DND-41 (cell line): ENCODE data around the gene MCM6.
"Not testable (repeated sequence)": the region's sequence is repeated elsewhere in the genome, so short reads cannot be mapped to it uniquely, and the experiment has no call there.

Experiments used
- ATAC-seq: fragments of 200-7000 bp; cut with Tn5 transposase; 3 replicates; pipeline ENCODE4 v1.9.1; 2021; ENCODE audit warnings: low read depth; ENCODE audit not compliant: insufficient read depth
- DNase-seq: peaks from one replicate; pipeline ENCODE4 v3.0.0-alpha.2; 2020
- H2AFZ ChIP-seq: 2 replicates; pipeline ENCODE4 v1.6.0; 2012; ENCODE audit warnings: low read depth, low read length
- H3K27ac ChIP-seq: 2 replicates; pipeline ENCODE4 v1.5.1; 2012; ENCODE audit warnings: low read length, inconsistent platforms
- H3K27me3 ChIP-seq: fragments of 200-600 bp; sonication (generic); 2 replicates; pipeline ENCODE4 v1.6.0; 2012; ENCODE audit warnings: low read length, mild to moderate bottlenecking, inconsistent platforms; ENCODE audit not compliant: insufficient read depth, poor library complexity
- H3K36me3 ChIP-seq: 2 replicates; pipeline ENCODE4 v1.5.1; 2012; ENCODE audit warnings: low read length, inconsistent platforms; ENCODE audit not compliant: insufficient read depth
- H3K4me1 ChIP-seq: 2 replicates; pipeline ENCODE4 v1.5.1; 2012; ENCODE audit warnings: mild to moderate bottlenecking, low read length; ENCODE audit not compliant: insufficient read depth
- H3K4me2 ChIP-seq: 2 replicates; pipeline ENCODE4 v1.6.0; 2012; ENCODE audit warnings: mild to moderate bottlenecking, moderate library complexity, low read length, inconsistent platforms; ENCODE audit not compliant: insufficient read depth
- H3K4me3 ChIP-seq, 2 experiments: fragments of 200-600 bp in 1 of 2; shearing (Covaris generic) in 1 of 2; 2 replicates each; pipeline ENCODE4 v1.5.1; 2012 to 2016; ENCODE audit warnings: inconsistent platforms in 2 of 2, low read length in 2 of 2, mild to moderate bottlenecking in 2 of 2, low read depth in 1 of 2, moderate library complexity in 1 of 2
- H3K79me2 ChIP-seq: 2 replicates; pipeline ENCODE4 v1.6.0; 2012; ENCODE audit warnings: low read length, inconsistent platforms; ENCODE audit not compliant: insufficient read depth
- H3K9ac ChIP-seq: 2 replicates; pipeline ENCODE4 v1.6.0; 2012; ENCODE audit warnings: low read depth, mild to moderate bottlenecking, inconsistent platforms, low read length, moderate library complexity
- H3K9me3 ChIP-seq: 2 replicates; pipeline ENCODE4 v1.5.1; 2012; ENCODE audit warnings: low read length, moderate library complexity, mild to moderate bottlenecking, inconsistent platforms; ENCODE audit not compliant: insufficient read depth, severe bottlenecking
- H4K20me1 ChIP-seq: 2 replicates; pipeline ENCODE4 v1.6.0; 2012; ENCODE audit warnings: low read length; ENCODE audit not compliant: insufficient read depth
- EZH2 ChIP-seq: IDR thresholded peaks from 3 replicates; pipeline ENCODE4 v1.6.1; 2012; ENCODE audit warnings: borderline replicate concordance, low read depth, mild to moderate bottlenecking, moderate library complexity, low read length, inconsistent platforms; ENCODE audit not compliant: severe bottlenecking
- TF ChIP-seq, protein P1 (sequence below): IDR thresholded peaks from 2 replicates; pipeline ENCODE4 v1.5.1; 2012; ENCODE audit warnings: borderline replicate concordance, low read length, moderate library complexity, mild to moderate bottlenecking; ENCODE audit not compliant: poor library complexity, severe bottlenecking; ENCODE audit errors: extremely low read depth

The MCM6 gene

DNA sequence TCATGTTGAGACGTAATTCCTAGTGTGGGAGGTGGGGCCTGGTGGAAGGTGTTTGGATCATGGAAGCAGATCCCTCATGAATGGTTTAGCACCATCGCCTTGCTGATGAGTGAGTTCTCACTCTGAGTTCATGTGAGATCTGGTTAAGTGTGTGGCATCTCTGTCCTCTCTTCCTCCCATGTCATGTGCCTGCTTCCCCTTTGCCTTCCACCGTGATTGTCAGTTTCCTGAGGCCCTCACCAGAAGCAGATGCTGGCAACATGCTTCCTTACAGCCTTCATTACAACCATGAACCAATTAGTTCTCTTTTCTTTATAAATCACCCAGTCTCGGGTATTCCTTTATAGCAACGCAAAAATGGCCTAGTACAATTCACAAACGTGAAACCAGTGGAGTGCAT is 14.6 kb upstream of the MCM6 start:
- H2AFZ ChIP-seq, result no peak overlapping the region; the same call in 1 of the 2 replicates
- DNase-seq (no peak), ATAC-seq (no peak)
- no peaks in the 10 kb centered on the region for H3K27me3 ChIP-seq
- H3K9me3 ChIP-seq, result peaks cover 7% of the 10 kb centered on the region
- no peak overlapping the region for H3K27ac ChIP-seq
- no peaks in the 10 kb centered on the region for H3K79me2 ChIP-seq
- no peaks in the 10 kb centered on the region for H4K20me1 ChIP-seq
- H3K4me2 ChIP-seq, result no peak overlapping the region
- no peak overlapping the region for H3K9ac ChIP-seq
- H3K4me1 ChIP-seq, result no peaks in the 10 kb centered on the region
- H3K36me3 ChIP-seq, result no peaks in the 10 kb centered on the region
- TF ChIP-seq EZH2, result no peak
- H3K4me3 ChIP-seq, result no peak overlapping the region

GRCh38 chr2:135890149-135890548 is 13.9 kb upstream of the MCM6 start:
- DNase-seq, result no peak
- no peaks in the 10 kb centered on the region for H3K4me1 ChIP-seq
- H3K27ac ChIP-seq, result no peak overlapping the region
- ATAC-seq, result no peak
- no peak overlapping the region for H3K4me2 ChIP-seq
- H2AFZ ChIP-seq, result no peak overlapping the region
- no peaks in the 10 kb centered on the region for H3K79me2 ChIP-seq
- no peak for TF ChIP-seq EZH2
- TF ChIP-seq, protein P1, sequence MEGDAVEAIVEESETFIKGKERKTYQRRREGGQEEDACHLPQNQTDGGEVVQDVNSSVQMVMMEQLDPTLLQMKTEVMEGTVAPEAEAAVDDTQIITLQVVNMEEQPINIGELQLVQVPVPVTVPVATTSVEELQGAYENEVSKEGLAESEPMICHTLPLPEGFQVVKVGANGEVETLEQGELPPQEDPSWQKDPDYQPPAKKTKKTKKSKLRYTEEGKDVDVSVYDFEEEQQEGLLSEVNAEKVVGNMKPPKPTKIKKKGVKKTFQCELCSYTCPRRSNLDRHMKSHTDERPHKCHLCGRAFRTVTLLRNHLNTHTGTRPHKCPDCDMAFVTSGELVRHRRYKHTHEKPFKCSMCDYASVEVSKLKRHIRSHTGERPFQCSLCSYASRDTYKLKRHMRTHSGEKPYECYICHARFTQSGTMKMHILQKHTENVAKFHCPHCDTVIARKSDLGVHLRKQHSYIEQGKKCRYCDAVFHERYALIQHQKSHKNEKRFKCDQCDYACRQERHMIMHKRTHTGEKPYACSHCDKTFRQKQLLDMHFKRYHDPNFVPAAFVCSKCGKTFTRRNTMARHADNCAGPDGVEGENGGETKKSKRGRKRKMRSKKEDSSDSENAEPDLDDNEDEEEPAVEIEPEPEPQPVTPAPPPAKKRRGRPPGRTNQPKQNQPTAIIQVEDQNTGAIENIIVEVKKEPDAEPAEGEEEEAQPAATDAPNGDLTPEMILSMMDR, result no peak
- H4K20me1 ChIP-seq, result no peaks in the 10 kb centered on the region
- no peak overlapping the region for H3K4me3 ChIP-seq
- H3K27me3 ChIP-seq, result no peaks in the 10 kb centered on the region
- H3K9me3 ChIP-seq, result peaks cover 7% of the 10 kb centered on the region
- H3K9ac ChIP-seq, result no peak overlapping the region
- H3K36me3 ChIP-seq, result no peaks in the 10 kb centered on the region

- ATAC-seq, H3K9me3 ChIP-seq, H3K4me2 ChIP-seq, H3K4me1 ChIP-seq, H3K27me3 ChIP-seq, DNase-seq, H3K4me3 ChIP-seq, H3K36me3 ChIP-seq, H4K20me1 ChIP-seq, H3K27ac ChIP-seq, H3K9ac ChIP-seq, H3K79me2 ChIP-seq, H2AFZ ChIP-seq: not testable (repeated sequence)
These were observed 12.3 kb upstream of the MCM6 start for GRCh38 chr2:135888587-135888986.

GRCh38 chr2:135885709-135886108 is 9.5 kb upstream of the MCM6 start:
- Histone ChIP-seq H3K4me3 (no peak overlapping the region), H3K4me2 (no peak overlapping the region), H3K9ac (no peak overlapping the region), H2AFZ (no peak overlapping the region), H4K20me1 (no peaks in the 10 kb centered on the region), H3K79me2 (no peaks in the 10 kb centered on the region), H3K36me3 (no peaks in the 10 kb centered on the region), H3K27ac (no peak overlapping the region), H3K4me1 (no peaks in the 10 kb centered on the region), H3K27me3 (no peaks in the 10 kb centered on the region), H3K9me3 (peaks cover 7% of the 10 kb centered on the region)
- no peak for ATAC-seq
- no peak for TF ChIP-seq EZH2
- TF ChIP-seq, protein P1, result no peak
- no peak for DNase-seq
